ENCODE results near the gene ABCC9.

DNA sequence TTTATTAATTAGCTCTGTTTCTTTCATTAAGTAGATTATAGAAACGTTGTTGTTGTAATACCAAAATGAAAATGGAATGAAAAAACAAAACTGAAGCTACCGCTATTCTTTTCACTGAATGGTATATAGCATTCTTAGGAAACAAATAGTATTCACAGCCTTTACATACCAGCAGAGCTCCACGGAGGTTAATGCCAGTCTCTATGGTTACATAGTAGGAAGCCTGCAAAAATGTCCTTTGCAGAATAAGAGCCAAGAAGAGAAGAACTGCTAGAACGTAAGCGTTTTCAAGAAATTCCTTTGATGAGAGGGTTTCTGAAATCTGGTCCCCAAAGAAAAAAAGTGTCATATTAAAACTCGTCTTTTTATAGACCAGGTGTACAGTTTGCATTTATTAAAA, 30.6 kb downstream of the ABCC9 start:
- TF ChIP-seq EZH2 (IDR thresholded peaks at IDR 0.05; ENCODE audit: insufficient read depth, poor library complexity, severe bottlenecking) (no peak), EZH2phosphoT487 (IDR thresholded peaks at IDR 0.05; ENCODE audit: insufficient read depth, low read depth) (no peak)

All from GM23248 (cell line).